Esophagus muscularis mucosa (tissue), 4 donors: ENCODE data around the gene PDGFRB.
A peak's percentile ranks its signal among the peaks of the same experiment; 100 is the strongest.

Experiments
- EP300 ChIP-seq: sonication (generic); formaldehyde crosslinking; IDR thresholded peaks from one replicate; pipeline ENCODE4 v1.6.1; 2017; ENCODE audit warnings: antibody characterized with exemption
- POLR2A ChIP-seq: fragments of 450-650 bp; IDR thresholded peaks from one replicate; pipeline ENCODE4 v1.6.1; 2017; ENCODE audit warnings: antibody characterized with exemption, moderate library complexity, mild to moderate bottlenecking, low read depth
- POLR2AphosphoS5 ChIP-seq, 2 donors: sonication (generic); formaldehyde crosslinking; IDR thresholded peaks; one replicate each; pipeline ENCODE4 v1.6.1; 2017; ENCODE audit warnings: antibody characterized with exemption in 2 of 2
- TF ChIP-seq, protein P1 (sequence below), 3 experiments: fragments of 200-600 bp in 2 of 3; fragments of 450-650 bp in 1 of 3; sonication (generic) in 2 of 3; IDR thresholded peaks; one replicate each; pipeline ENCODE4 v1.5.1; 2017 to 2019; ENCODE audit warnings: antibody characterized with exemption in 3 of 3, mild to moderate bottlenecking in 2 of 3, moderate library complexity in 1 of 3

DNA sequence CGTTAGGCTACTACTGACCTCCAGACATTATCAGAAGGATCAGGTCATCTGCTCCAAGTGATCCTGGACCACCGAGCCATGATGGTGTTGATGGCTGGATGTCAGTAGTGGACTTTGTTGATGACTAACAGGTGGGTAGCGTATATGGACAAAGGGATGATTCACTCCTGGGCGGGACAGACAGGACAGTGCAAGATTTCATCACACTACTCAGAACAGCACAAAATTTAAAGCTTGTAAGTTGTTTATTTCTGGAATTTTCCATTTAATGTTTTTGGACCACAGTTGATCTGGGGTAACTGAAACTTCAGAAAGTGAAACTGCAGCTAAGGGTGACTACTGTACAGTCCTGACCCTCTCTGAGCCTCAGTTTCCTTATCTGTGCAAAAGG is 12.7 kb downstream of the PDGFRB start:
- TF ChIP-seq, protein P1, sequence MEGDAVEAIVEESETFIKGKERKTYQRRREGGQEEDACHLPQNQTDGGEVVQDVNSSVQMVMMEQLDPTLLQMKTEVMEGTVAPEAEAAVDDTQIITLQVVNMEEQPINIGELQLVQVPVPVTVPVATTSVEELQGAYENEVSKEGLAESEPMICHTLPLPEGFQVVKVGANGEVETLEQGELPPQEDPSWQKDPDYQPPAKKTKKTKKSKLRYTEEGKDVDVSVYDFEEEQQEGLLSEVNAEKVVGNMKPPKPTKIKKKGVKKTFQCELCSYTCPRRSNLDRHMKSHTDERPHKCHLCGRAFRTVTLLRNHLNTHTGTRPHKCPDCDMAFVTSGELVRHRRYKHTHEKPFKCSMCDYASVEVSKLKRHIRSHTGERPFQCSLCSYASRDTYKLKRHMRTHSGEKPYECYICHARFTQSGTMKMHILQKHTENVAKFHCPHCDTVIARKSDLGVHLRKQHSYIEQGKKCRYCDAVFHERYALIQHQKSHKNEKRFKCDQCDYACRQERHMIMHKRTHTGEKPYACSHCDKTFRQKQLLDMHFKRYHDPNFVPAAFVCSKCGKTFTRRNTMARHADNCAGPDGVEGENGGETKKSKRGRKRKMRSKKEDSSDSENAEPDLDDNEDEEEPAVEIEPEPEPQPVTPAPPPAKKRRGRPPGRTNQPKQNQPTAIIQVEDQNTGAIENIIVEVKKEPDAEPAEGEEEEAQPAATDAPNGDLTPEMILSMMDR (IDR thresholded peaks at IDR 0.05), result no peak
- TF ChIP-seq POLR2AphosphoS5 (IDR thresholded peaks at IDR 0.05), result peak; percentile 59 to 82
- no peak for TF ChIP-seq POLR2A
- no peak for TF ChIP-seq EP300
